ENCODE measurements around the gene SLC25A41. TPM values are rescaled to one million over a fixed set of nuclear protein-coding genes. Genes with fewer than 3 reads are reported as not detected.

SLC25A41 gene
- total and polyA plus RNA-seq, 2 of the 8 experiments (the other 6 are each of a cell fraction or from before 2014, with no cell fraction given): 0.50 TPM; not detected in 1

GRCh38 chr19:6421075-6422014 lies 12.2 kb downstream of the SLC25A41 start (continued):
- TF ChIP-seq TAF1 (IDR thresholded peaks at IDR 0.05; ENCODE audit: low read depth, low read length) (no peak), NRF1 (IDR thresholded peaks at IDR 0.05; ENCODE audit: low read depth, low read length) (no peak), YY1 (IDR thresholded peaks at IDR 0.05; ENCODE audit: low read depth, low read length) (no peak), KDM4A (IDR thresholded peaks at IDR 0.05; ENCODE audit: low read depth, low read length, severe bottlenecking) (no peak), TCF12 (IDR thresholded peaks at IDR 0.05; ENCODE audit: low read depth, low read length) (no peak), RFX5 (IDR thresholded peaks at IDR 0.05; ENCODE audit: borderline replicate concordance, low read depth, low read length) (no peak)

Measured in H1 (cell line).